ENCODE data around the gene JADE2. TPM values are rescaled to one million over a fixed set of nuclear protein-coding genes. Genes with fewer than 3 reads are reported as not detected.

Gene JADE2
- total and polyA plus RNA-seq, 2 of the 8 experiments (the other 6 are each of a cell fraction or from before 2014, with no cell fraction given), result 19.2 to 55.8 TPM

GRCh38 chr5:134584662-134585061 lies 59.2 kb downstream of the JADE2 start:
- WGBS, 2 experiments (ENCODE audit: extremely low coverage in 1 of 2, insufficient coverage in 1 of 2, insufficient read length in 1 of 2, insufficient replicate concordance in 2 of 2, low coverage in 1 of 2, low lambda C conversion rate in 2 of 2, missing lambda C conversion rate in 1 of 2), result 98% methylated on average over 3 of the region's 3 CpGs; no CpG with 5 or more reads in 1 of the 2 experiments
- Histone ChIP-seq H3K9me3 (ENCODE audit: insufficient read depth in 2 of 2, low read depth in 1 of 2, low read length in 1 of 2) (no peaks in the 10 kb centered on the region), H3K23me2 (ENCODE audit: low read depth, low read length) (no peaks in the 10 kb centered on the region; the same call in 1 of the 2 replicates), H3K79me2 (ENCODE audit: control insufficient read depth in 1 of 2, insufficient read depth in 2 of 2, low read length in 2 of 2) (no peaks in the 10 kb centered on the region), H3K23ac (ENCODE audit: insufficient read length) (no peak overlapping the region), H3K27ac (ENCODE audit: low read depth, low read length) (no peak overlapping the region), H3K18ac (ENCODE audit: extremely low read depth, low read length) (no peak overlapping the region), H4K91ac (replicated peaks; ENCODE audit: insufficient read length, low read length) (no peak overlapping the region), H3K4me2 (ENCODE audit: insufficient read depth in 1 of 2, low read depth in 2 of 2, low read length in 2 of 2) (no peak overlapping the region), H2BK20ac (ENCODE audit: low read length) (no peak overlapping the region), H3K4me1 (replicated peaks in 1 of 4; ENCODE audit: control insufficient read depth in 3 of 4, insufficient read depth in 4 of 4, low read length in 3 of 4) (peaks cover 0 to 3% (median 1%) of the 10 kb centered on the region in 4 experiments; a peak in 4 of 7 replicates), H2BK5ac (ENCODE audit: low read depth, low read length) (no peak overlapping the region), H3K27me3 (replicated peaks in 1 of 4; ENCODE audit: control insufficient read depth in 3 of 4, extremely low read depth in 1 of 4, insufficient read depth in 3 of 4, low read length in 3 of 4) (no peaks in the 10 kb centered on the region), H3K14ac (ENCODE audit: insufficient read length) (no peak overlapping the region), H4K20me1 (replicated peaks in 1 of 2; ENCODE audit: control insufficient read depth in 1 of 2, insufficient read depth in 2 of 2, low read length in 2 of 2) (no peaks in the 10 kb centered on the region), H2BK120ac (replicated peaks; ENCODE audit: low read depth, low read length) (no peak overlapping the region), H4K8ac (ENCODE audit: extremely low read depth, insufficient read depth, low read length) (peak overlapping the region; percentile 57), H3K4me3 (ENCODE audit: extremely low read depth in 1 of 4, insufficient read depth in 2 of 4, low read depth in 3 of 4, low read length in 4 of 4) (no peak overlapping the region), H3K4ac (replicated peaks; ENCODE audit: insufficient read length, low read depth, low read length) (no peak overlapping the region), H3K36me3 (ENCODE audit: control insufficient read depth in 2 of 4, insufficient read depth in 4 of 4, low read length in 3 of 4) (peaks cover 2 to 14% (median 3%) of the 10 kb centered on the region in 4 experiments; a peak in 4 of 8 replicates), H3K56ac (replicated peaks; ENCODE audit: insufficient read length, low read depth, low read length) (no peak overlapping the region), H2BK15ac (ENCODE audit: low read length) (no peak overlapping the region), H3K79me1 (ENCODE audit: low read depth, low read length) (no peaks in the 10 kb centered on the region; the same call in 1 of the 2 replicates), H2AFZ (ENCODE audit: low read length) (no peak overlapping the region), H2AK5ac (ENCODE audit: low read depth, low read length) (no peak overlapping the region), H2BK12ac (ENCODE audit: low read depth, low read length) (no peak overlapping the region), H4K5ac (ENCODE audit: insufficient read length, low read depth, low read length) (no peak overlapping the region), H3K9ac (replicated peaks in 1 of 4; ENCODE audit: extremely low read depth in 1 of 4, low read depth in 3 of 4, low read length in 3 of 4) (no peak overlapping the region)
- ChIA-PET CTCF (ENCODE audit: partially characterized antibody) (interaction anchor here (0.6 to 5.7 kb wide), 13 partner anchors 8 to 359 kb away, joined by 3 to 48 read pairs (median 5); partner anchors contain the start of gene SAR1B), POLR2A (ENCODE audit: partially characterized antibody) (interaction anchor here (0.8 to 2.0 kb wide), 9 partner anchors 18 to 407 kb away, joined by 3 to 4 read pairs (median 3); partner anchors contain the start of gene CDKN2AIPNL)
- TF ChIP-seq RFX5 (IDR thresholded peaks at IDR 0.05; ENCODE audit: borderline replicate concordance, low read depth, low read length) (no peak), CREB1 (IDR thresholded peaks at IDR 0.05) (no peak), TEAD4 (IDR thresholded peaks at IDR 0.05; ENCODE audit: low read depth, low read length) (no peak), POLR2AphosphoS5 (IDR thresholded peaks at IDR 0.05; ENCODE audit: low read depth, low read length) (no peak), SP1 (IDR thresholded peaks at IDR 0.05; ENCODE audit: low read depth, low read length) (no peak), RXRA (IDR thresholded peaks at IDR 0.05; ENCODE audit: insufficient read depth, low read depth, low read length) (no peak), CHD2 (IDR thresholded peaks at IDR 0.05; ENCODE audit: low read length) (no peak), EGR1 (IDR thresholded peaks at IDR 0.05; ENCODE audit: borderline replicate concordance, low read depth, low read length) (no peak), CTBP2 (IDR thresholded peaks at IDR 0.05; ENCODE audit: borderline replicate concordance, insufficient read depth, insufficient read length, low read length) (no peak)
- FAIRE-seq (no peak), DNase-seq (ENCODE audit: low read depth in 1 of 2, low spot score in 2 of 2) (no peak)

Data from H1 (cell line).